GM18951 (cell line): ENCODE measurements around the gene CFTR.

Experiments used
- POLR2A ChIP-seq: IDR thresholded peaks from 4 replicates; pipeline ENCODE4 v1.6.1; 2011; ENCODE audit warnings: mild to moderate bottlenecking; ENCODE audit not compliant: insufficient read length, insufficient read depth; ENCODE audit errors: extremely low read depth
- in situ Hi-C: fragments of 300-500 bp; cut with MboI; formaldehyde crosslinking; loops from one replicate; pipeline ENCODE4 v1.12.0; 2022; ENCODE audit warnings: low sequenced_read_pairs, mixed read lengths, inconsistent platforms; ENCODE audit not compliant: unreplicated experiment

The CFTR gene

DNA sequence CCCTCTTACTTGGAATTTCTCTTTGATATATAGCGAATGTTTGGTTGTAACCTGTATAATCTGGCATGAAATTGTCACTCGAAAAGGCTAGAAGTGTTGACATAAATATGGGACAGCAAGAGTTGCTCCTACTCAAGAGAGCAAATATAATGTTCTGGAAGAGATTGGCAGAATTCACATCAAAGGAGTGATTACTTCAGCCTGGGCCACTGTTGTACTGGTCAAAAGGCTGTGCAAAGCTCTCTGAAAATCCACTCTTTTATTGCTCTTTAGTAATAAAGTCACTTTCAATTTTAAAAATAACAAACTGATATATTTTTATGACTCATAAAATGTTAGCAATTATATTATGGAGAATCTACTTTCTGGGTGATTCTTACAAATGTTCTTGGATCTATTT is 58.2 kb downstream of the CFTR start:
- no peak for TF ChIP-seq POLR2A
- in situ Hi-C loops, result no loop called here

DNA sequence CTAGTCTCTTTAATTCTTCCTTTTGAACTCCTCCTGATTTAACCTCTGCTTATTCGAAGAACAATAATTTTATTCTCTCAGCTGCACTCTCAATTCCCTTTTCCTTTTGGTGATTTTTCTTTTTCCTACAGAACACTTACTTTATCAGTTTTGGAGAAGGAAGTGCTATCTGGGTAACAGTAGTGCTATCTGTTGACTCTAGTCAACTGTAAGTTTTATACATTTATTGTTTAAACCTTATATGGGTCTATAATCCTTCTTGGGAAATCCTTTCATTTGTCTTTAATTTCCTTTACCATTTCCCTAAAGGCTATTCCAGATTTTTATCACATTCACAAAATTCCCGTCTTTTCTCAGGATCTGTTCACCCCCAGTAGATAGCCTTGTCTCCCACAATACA is 64.2 kb downstream of the CFTR start:
- no peak for TF ChIP-seq POLR2A
- in situ Hi-C loops, result no loop called here

- in situ Hi-C loops, result no loop called here
- no peak for TF ChIP-seq POLR2A
Observed at GRCh38 chr7:117548035-117548434, 68.2 kb downstream of the CFTR start.

GRCh38 chr7:117550625-117551024 is 70.8 kb downstream of the CFTR start:
- in situ Hi-C loops, result no loop called here

GRCh38 chr7:117552660-117553059 is 72.8 kb downstream of the CFTR start:
- TF ChIP-seq POLR2A, result no peak
- in situ Hi-C loops, result no loop called here

More at GRCh38 chr7:117550625-117551024, 70.8 kb downstream of the CFTR start:
- TF ChIP-seq POLR2A, result no peak

DNA sequence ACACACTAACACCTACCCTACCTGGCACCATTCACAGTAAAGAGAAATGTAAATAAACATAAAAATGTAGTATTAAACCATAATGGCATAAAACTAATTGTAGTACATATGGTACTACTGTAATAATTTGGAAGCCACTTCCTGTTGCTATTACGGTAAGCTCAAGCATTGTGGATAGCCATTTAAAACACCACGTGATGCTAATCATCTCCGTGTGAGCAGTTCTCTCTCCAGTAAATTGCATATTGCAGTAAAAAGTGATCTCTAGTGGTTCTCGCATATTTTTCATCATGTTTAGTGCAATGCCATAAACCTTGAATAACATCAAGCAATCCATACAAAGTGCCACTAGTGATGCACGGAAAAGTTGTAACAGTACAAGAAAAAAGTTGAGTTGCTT is 75.4 kb downstream of the CFTR start:
- in situ Hi-C loops, result no loop called here
- TF ChIP-seq POLR2A, result no peak

DNA sequence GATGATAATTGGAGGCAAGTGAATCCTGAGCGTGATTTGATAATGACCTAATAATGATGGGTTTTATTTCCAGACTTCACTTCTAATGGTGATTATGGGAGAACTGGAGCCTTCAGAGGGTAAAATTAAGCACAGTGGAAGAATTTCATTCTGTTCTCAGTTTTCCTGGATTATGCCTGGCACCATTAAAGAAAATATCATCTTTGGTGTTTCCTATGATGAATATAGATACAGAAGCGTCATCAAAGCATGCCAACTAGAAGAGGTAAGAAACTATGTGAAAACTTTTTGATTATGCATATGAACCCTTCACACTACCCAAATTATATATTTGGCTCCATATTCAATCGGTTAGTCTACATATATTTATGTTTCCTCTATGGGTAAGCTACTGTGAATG is 79.6 kb downstream of the CFTR start:
- TF ChIP-seq POLR2A, result no peak
- in situ Hi-C loops, result no loop called here

DNA sequence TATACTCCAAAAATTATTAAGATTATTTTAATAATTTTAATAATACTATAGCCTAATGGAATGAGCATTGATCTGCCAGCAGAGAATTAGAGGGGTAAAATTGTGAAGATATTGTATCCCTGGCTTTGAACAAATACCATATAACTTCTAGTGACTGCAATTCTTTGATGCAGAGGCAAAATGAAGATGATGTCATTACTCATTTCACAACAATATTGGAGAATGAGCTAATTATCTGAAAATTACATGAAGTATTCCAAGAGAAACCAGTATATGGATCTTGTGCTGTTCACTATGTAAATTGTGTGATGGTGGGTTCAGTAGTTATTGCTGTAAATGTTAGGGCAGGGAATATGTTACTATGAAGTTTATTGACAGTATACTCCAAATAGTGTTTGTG is 80.2 kb downstream of the CFTR start:
- in situ Hi-C loops, result no loop called here
- no peak for TF ChIP-seq POLR2A

- no peak for TF ChIP-seq POLR2A
- in situ Hi-C loops, result no loop called here
Observed at GRCh38 chr7:117562759-117563158, 82.9 kb downstream of the CFTR start.

- no peak for TF ChIP-seq POLR2A
Observed at GRCh38 chr7:117564080-117564479, 84.3 kb downstream of the CFTR start.

DNA sequence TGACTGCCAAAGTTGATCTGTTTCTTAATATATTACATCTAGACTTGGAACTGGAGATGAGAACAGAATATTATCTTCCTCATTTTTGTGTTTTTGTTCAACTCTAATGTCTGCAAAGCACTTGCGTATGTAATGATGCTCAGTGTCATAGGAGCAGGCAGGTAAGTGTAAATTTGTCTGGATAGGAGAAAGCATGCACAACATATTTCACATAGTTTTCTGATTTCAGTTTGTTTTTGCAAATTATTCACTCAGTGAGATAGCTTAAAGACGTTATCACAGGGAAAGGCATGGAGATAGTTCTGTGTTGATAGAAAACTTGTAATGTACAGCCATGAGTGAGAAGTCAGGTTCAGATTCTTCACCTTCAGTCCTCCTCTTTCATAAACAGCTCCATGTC is 84.8 kb downstream of the CFTR start:
- no peak for TF ChIP-seq POLR2A
- in situ Hi-C loops, result no loop called here

More at GRCh38 chr7:117564080-117564479, 84.3 kb downstream of the CFTR start:
- in situ Hi-C loops, result no loop called here

GRCh38 chr7:117565226-117565625 is 85.4 kb downstream of the CFTR start:
- no peak for TF ChIP-seq POLR2A
- in situ Hi-C loops, result no loop called here

- in situ Hi-C loops, result no loop called here
- no peak for TF ChIP-seq POLR2A
Observed at GRCh38 chr7:117567781-117568180, 88.0 kb downstream of the CFTR start.

DNA sequence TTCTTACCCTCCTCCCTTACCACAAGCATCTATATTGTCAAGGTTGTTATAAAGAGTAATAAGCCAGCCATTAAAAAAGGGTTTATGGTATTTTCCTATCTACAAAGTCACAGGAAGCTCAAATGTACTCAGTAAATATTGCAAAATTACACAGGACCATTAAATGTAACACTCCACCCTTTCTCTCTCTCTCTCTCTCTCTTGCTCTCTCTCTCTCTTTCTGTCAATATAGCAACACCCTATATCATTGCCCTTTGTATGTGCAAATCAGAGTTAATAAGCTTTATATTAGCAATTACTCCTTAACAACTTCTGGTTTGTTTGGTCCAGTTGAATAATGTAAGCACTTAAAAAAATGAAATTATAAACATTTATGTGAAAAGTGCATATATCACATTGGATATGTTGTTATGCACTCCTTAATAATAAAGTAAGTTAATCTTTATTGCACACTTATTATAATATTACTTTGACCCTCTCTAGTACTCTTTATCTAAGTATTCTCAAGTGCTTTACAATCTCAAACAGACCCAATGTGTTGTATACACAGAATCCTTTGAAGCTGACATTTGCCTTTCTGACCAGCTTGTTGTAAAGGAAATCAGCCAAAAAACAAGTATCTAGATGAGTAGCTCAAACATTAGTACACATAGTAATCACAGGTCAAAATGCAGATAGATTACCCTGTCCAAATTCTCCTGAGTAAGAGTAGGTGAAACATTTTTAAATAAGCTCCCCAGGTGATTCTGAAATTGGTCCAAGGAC is 93.2 kb downstream of the CFTR start:
- no peak for TF ChIP-seq POLR2A
- in situ Hi-C loops, result no loop called here

DNA sequence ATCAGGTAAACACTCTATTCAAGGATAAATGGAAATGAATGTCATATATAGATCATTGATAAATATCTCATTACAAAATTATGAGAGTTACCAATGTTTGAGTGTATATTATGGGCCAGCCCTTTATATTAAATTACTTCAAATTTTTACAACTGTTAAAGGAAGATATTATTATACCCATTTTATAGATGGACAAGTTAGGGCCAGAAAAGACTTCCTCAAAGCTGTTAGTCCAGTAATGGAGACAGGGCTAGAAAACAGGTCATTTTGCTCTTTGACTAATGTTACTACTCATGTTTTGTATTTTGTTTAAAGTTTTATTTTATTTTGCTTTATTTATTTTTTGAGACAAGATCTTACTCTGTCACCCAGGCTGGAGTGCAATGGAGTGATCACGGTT is 101.6 kb downstream of the CFTR start:
- TF ChIP-seq POLR2A, result no peak
- in situ Hi-C loops, result no loop called here

DNA sequence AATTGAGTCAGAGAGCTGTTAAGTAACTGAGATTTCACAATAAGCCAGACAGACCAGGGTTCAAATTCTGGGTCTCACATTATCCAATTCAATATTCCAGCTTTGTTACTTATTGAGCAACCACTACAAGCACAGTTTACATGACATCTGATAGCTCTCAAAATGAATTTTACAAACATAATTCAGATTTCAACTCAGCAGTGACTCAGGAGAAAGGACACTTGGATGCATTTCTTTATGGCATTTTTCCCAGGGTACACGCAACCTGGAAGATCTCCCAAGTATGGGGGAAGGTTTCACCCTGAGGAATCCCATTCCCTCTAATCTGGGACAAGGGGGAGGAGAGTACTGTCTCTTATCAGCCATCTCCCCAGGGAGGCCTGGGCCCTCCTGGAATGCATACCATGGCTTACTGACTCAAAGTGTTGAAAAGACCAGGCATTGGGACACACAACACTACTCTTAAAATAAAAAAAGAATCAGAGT is 102.4 kb downstream of the CFTR start:
- no peak for TF ChIP-seq POLR2A
- in situ Hi-C loops, result no loop called here
